Neural cell (in vitro differentiated cells): ENCODE measurements around the gene COL23A1.

ENCODE experiments used
- CTCF ChIP-seq: fragments of 450-650 bp; IDR thresholded peaks from 2 replicates; pipeline ENCODE4 v1.5.1; 2014; ENCODE audit warnings: antibody characterized with exemption, mild to moderate bottlenecking, moderate library complexity; ENCODE audit not compliant: poor library complexity, severe bottlenecking
- REST ChIP-seq: IDR thresholded peaks from 2 replicates; pipeline ENCODE4 v1.6.1; 2012; ENCODE audit warnings: borderline replicate concordance
- SMC3 ChIP-seq: fragments of 450-650 bp; conservative IDR thresholded peaks from 2 replicates; pipeline ENCODE4 v1.6.1; 2014; ENCODE audit warnings: antibody characterized with exemption, mild to moderate bottlenecking, moderate library complexity; ENCODE audit not compliant: poor library complexity

- TF ChIP-seq SMC3 (no peak), CTCF (no peak), REST (no peak)
Measured at GRCh38 chr5:178267245-178267644, 322.9 kb downstream of the COL23A1 start.
